ENCODE data around the gene BCL10.

BCL10 gene

GRCh38 chr1:85276215-85276977 lies at the start of gene BCL10:
Gene BCL10 (minus strand): TSS chr1:85276632. CDS start chr1:85276352, 280 bp downstream.
- no peaks in the 10 kb centered on the region for H3K27me3 ChIP-seq (ENCODE audit: control insufficient read depth in 1 of 2, insufficient read depth in 2 of 2, low read length in 2 of 2)
- peak within 1 kb of the TSS; percentile 97 for H3K9ac ChIP-seq (ENCODE audit: low read length)
- H3K36me3 ChIP-seq (ENCODE audit: insufficient read depth, low read length) = no peaks in the 10 kb centered on the region
- peaks cover 24% of the 10 kb centered on the region for H3K4me1 ChIP-seq (ENCODE audit: insufficient read depth, low read length)
- no peaks in the 10 kb centered on the region for H3K9me3 ChIP-seq (ENCODE audit: low read length)
- peak within 1 kb of the TSS; percentile 87 to 99 for H3K4me3 ChIP-seq (ENCODE audit: low read depth in 1 of 2, low read length in 2 of 2)
- H3K27ac ChIP-seq (ENCODE audit: low read depth, low read length) = peak within 1 kb of the TSS; percentile 92

GRCh38 chr1:85325920-85326319 lies 49.5 kb upstream of the BCL10 start:
- Histone ChIP-seq H3K27ac (ENCODE audit: low read depth, low read length) (no peak overlapping the region), H3K9ac (ENCODE audit: low read length) (no peak overlapping the region), H3K9me3 (ENCODE audit: low read length) (no peaks in the 10 kb centered on the region), H3K4me1 (ENCODE audit: insufficient read depth, low read length) (peaks cover 9% of the 10 kb centered on the region), H3K4me3 (ENCODE audit: low read depth in 1 of 2, low read length in 2 of 2) (no peak overlapping the region), H3K27me3 (ENCODE audit: control insufficient read depth in 1 of 2, insufficient read depth in 2 of 2, low read length in 2 of 2) (no peaks in the 10 kb centered on the region), H3K36me3 (ENCODE audit: insufficient read depth, low read length) (no peaks in the 10 kb centered on the region)

DNA sequence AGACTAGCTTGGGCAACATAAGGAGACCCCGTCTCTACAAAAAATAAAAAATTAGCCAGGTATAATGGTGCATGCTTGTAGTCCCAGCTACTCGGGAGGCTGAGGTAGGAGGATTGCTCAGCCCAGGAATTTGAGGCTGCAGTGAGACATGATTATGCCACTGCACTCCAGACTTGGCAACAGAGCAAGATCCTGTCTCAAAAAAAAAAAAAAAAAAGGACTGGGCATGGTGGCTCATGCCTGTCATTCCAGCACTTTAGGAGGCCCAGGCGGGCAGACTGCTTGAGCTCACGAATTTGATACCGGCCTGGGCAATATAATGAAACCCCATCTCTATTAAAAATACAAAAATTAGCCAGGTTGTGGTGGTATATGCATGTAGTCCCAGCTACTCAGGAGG lies 47.3 kb upstream of the BCL10 start:
- no peak overlapping the region for H3K9ac ChIP-seq (ENCODE audit: low read length)
- no peak overlapping the region for H3K27ac ChIP-seq (ENCODE audit: low read depth, low read length)
- no peaks in the 10 kb centered on the region for H3K36me3 ChIP-seq (ENCODE audit: insufficient read depth, low read length)
- H3K4me1 ChIP-seq (ENCODE audit: insufficient read depth, low read length) = peaks cover 8% of the 10 kb centered on the region
- H3K9me3 ChIP-seq (ENCODE audit: low read length) = no peaks in the 10 kb centered on the region
- H3K27me3 ChIP-seq (ENCODE audit: control insufficient read depth in 1 of 2, insufficient read depth in 2 of 2, low read length in 2 of 2) = no peaks in the 10 kb centered on the region
- no peak overlapping the region for H3K4me3 ChIP-seq (ENCODE audit: low read depth in 1 of 2, low read length in 2 of 2)

GRCh38 chr1:85322655-85323054 lies 46.2 kb upstream of the BCL10 start:
- no peak overlapping the region for H3K27ac ChIP-seq (ENCODE audit: low read depth, low read length)
- no peak overlapping the region for H3K9ac ChIP-seq (ENCODE audit: low read length)

GRCh38 chr1:85321237-85321964 lies 45.0 kb upstream of the BCL10 start:
- no peak overlapping the region for H3K27ac ChIP-seq (ENCODE audit: low read depth, low read length)

More at GRCh38 chr1:85322655-85323054, 46.2 kb upstream of the BCL10 start:
- no peaks in the 10 kb centered on the region for H3K27me3 ChIP-seq (ENCODE audit: control insufficient read depth in 1 of 2, insufficient read depth in 2 of 2, low read length in 2 of 2)
- H3K36me3 ChIP-seq (ENCODE audit: insufficient read depth, low read length) = no peaks in the 10 kb centered on the region
- H3K4me3 ChIP-seq (ENCODE audit: low read depth in 1 of 2, low read length in 2 of 2) = no peak overlapping the region
- no peaks in the 10 kb centered on the region for H3K9me3 ChIP-seq (ENCODE audit: low read length)
- H3K4me1 ChIP-seq (ENCODE audit: insufficient read depth, low read length) = no peaks in the 10 kb centered on the region

DNA sequence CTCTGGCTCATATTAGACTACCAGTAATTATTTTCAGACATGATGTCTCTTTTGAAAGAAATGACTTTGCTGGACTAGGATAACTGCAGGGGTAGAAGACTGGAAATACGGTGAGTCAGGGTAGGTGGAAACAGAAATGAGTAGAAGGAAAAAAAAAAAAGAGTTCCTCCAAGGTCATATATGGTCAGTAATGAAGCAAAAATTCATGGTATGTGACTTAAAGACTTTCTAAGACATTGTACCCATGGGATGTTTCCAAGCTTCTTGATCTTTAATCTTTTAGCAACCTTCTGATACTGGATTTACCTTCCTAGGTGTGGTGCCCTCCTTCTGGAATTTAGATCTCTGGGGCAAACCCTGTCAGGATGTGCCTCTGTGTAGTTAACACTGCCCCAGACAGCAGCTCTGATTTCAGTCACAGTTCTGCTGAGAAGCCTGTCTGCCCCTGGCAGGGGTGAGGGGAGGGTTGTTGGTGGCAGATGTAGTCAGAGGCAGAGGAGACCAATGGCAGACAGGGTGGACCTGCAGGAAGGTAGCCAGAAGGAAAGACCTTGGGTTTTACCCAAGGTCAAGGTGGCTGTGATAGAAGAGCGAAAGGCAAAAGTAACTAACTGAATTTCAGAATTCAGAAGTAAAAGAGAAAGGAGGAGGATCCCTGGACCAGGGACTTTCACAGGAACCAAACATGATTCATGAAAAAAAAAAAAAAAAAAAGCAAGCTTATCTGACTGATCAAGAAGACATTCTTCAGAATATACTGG lies 44.1 kb upstream of the BCL10 start:
- Histone ChIP-seq H3K9me3 (ENCODE audit: low read length) (no peaks in the 10 kb centered on the region), H3K36me3 (ENCODE audit: insufficient read depth, low read length) (no peaks in the 10 kb centered on the region), H3K27me3 (ENCODE audit: control insufficient read depth in 1 of 2, insufficient read depth in 2 of 2, low read length in 2 of 2) (no peaks in the 10 kb centered on the region), H3K4me1 (ENCODE audit: insufficient read depth, low read length) (no peaks in the 10 kb centered on the region), H3K4me3 (ENCODE audit: low read depth in 1 of 2, low read length in 2 of 2) (no peak overlapping the region), H3K9ac (ENCODE audit: low read length) (no peak overlapping the region), H3K27ac (ENCODE audit: low read depth, low read length) (no peak overlapping the region)

More at GRCh38 chr1:85321237-85321964, 45.0 kb upstream of the BCL10 start:
- Histone ChIP-seq H3K9ac (ENCODE audit: low read length) (no peak overlapping the region), H3K4me3 (ENCODE audit: low read depth in 1 of 2, low read length in 2 of 2) (no peak overlapping the region), H3K27me3 (ENCODE audit: control insufficient read depth in 1 of 2, insufficient read depth in 2 of 2, low read length in 2 of 2) (no peaks in the 10 kb centered on the region), H3K36me3 (ENCODE audit: insufficient read depth, low read length) (no peaks in the 10 kb centered on the region), H3K4me1 (ENCODE audit: insufficient read depth, low read length) (no peaks in the 10 kb centered on the region), H3K9me3 (ENCODE audit: low read length) (no peaks in the 10 kb centered on the region)

DNA sequence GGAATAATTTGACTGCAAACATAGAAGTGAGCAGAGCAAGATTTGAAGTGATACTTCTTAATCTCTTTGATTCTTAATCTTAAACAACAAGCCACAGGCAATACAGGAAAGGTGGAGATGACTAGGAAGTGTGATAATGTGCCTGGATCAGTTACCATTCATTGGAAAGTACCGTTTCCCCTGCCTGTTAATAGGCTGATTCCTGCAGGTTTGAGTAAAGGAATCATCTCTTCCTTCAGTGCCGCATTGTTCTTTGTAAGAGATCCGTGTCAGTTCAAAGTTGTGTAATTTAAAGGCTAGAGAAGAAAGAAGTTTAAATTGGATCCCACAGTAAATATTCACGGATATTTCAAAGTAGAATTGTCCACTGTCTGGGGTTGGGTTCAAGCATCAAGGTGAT lies 43.5 kb upstream of the BCL10 start:
- H3K27me3 ChIP-seq (ENCODE audit: control insufficient read depth in 1 of 2, insufficient read depth in 2 of 2, low read length in 2 of 2) = no peaks in the 10 kb centered on the region
- H3K4me3 ChIP-seq (ENCODE audit: low read depth in 1 of 2, low read length in 2 of 2) = no peak overlapping the region
- H3K36me3 ChIP-seq (ENCODE audit: insufficient read depth, low read length) = no peaks in the 10 kb centered on the region
- H3K4me1 ChIP-seq (ENCODE audit: insufficient read depth, low read length) = peaks cover under 1% of the 10 kb centered on the region
- H3K9me3 ChIP-seq (ENCODE audit: low read length) = no peaks in the 10 kb centered on the region
- H3K27ac ChIP-seq (ENCODE audit: low read depth, low read length) = no peak overlapping the region
- H3K9ac ChIP-seq (ENCODE audit: low read length) = no peak overlapping the region

GRCh38 chr1:85319491-85319890 lies 43.1 kb upstream of the BCL10 start:
- Histone ChIP-seq H3K27me3 (ENCODE audit: control insufficient read depth in 1 of 2, insufficient read depth in 2 of 2, low read length in 2 of 2) (no peaks in the 10 kb centered on the region), H3K9ac (ENCODE audit: low read length) (no peak overlapping the region), H3K4me1 (ENCODE audit: insufficient read depth, low read length) (peaks cover 5% of the 10 kb centered on the region), H3K9me3 (ENCODE audit: low read length) (no peaks in the 10 kb centered on the region), H3K4me3 (ENCODE audit: low read depth in 1 of 2, low read length in 2 of 2) (no peak overlapping the region), H3K36me3 (ENCODE audit: insufficient read depth, low read length) (no peaks in the 10 kb centered on the region), H3K27ac (ENCODE audit: low read depth, low read length) (no peak overlapping the region)

DNA sequence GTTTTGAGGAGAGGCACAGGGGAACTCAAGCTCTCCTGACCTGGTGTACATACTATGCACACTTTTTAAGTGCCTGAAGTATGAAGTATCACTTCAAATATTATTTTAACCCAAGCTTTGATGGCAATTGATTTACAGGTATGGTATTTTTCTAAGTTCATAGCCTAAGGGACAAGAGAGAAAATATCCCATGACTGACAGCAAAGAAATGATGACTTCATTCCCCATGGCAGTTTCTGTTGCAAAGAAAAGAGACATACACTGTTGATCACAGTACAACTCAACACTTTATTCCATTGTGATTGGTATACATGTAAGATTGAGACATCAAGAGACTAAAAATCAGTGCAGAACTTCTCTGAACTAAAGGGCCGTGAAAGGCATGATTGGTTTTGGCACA lies 41.8 kb upstream of the BCL10 start:
- Histone ChIP-seq H3K9ac (ENCODE audit: low read length) (no peak overlapping the region), H3K27me3 (ENCODE audit: control insufficient read depth in 1 of 2, insufficient read depth in 2 of 2, low read length in 2 of 2) (no peaks in the 10 kb centered on the region), H3K9me3 (ENCODE audit: low read length) (no peaks in the 10 kb centered on the region), H3K36me3 (ENCODE audit: insufficient read depth, low read length) (no peaks in the 10 kb centered on the region), H3K27ac (ENCODE audit: low read depth, low read length) (no peak overlapping the region), H3K4me1 (ENCODE audit: insufficient read depth, low read length) (peaks cover 16% of the 10 kb centered on the region), H3K4me3 (ENCODE audit: low read depth in 1 of 2, low read length in 2 of 2) (no peak overlapping the region)

GRCh38 chr1:85317560-85317959 lies 41.1 kb upstream of the BCL10 start:
- H3K4me1 ChIP-seq (ENCODE audit: insufficient read depth, low read length) = peaks cover 16% of the 10 kb centered on the region
- H3K4me3 ChIP-seq (ENCODE audit: low read depth in 1 of 2, low read length in 2 of 2) = no peak overlapping the region
- no peak overlapping the region for H3K9ac ChIP-seq (ENCODE audit: low read length)
- no peaks in the 10 kb centered on the region for H3K27me3 ChIP-seq (ENCODE audit: control insufficient read depth in 1 of 2, insufficient read depth in 2 of 2, low read length in 2 of 2)
- no peaks in the 10 kb centered on the region for H3K9me3 ChIP-seq (ENCODE audit: low read length)
- H3K36me3 ChIP-seq (ENCODE audit: insufficient read depth, low read length) = no peaks in the 10 kb centered on the region
- H3K27ac ChIP-seq (ENCODE audit: low read depth, low read length) = no peak overlapping the region

- H3K9me3 ChIP-seq (ENCODE audit: low read length) = no peaks in the 10 kb centered on the region
- no peak overlapping the region for H3K9ac ChIP-seq (ENCODE audit: low read length)
- no peak overlapping the region for H3K27ac ChIP-seq (ENCODE audit: low read depth, low read length)
- no peaks in the 10 kb centered on the region for H3K27me3 ChIP-seq (ENCODE audit: control insufficient read depth in 1 of 2, insufficient read depth in 2 of 2, low read length in 2 of 2)
- H3K4me3 ChIP-seq (ENCODE audit: low read depth in 1 of 2, low read length in 2 of 2) = no peak overlapping the region
- no peaks in the 10 kb centered on the region for H3K36me3 ChIP-seq (ENCODE audit: insufficient read depth, low read length)
- peaks cover 16% of the 10 kb centered on the region for H3K4me1 ChIP-seq (ENCODE audit: insufficient read depth, low read length)
Measured at GRCh38 chr1:85316321-85316720, 39.9 kb upstream of the BCL10 start.
